ENCODE measurements around the gene KIAA0319L. TPM values are rescaled to one million over a fixed set of nuclear protein-coding genes. Genes with fewer than 3 reads are reported as not detected.

KIAA0319L gene
- total RNA-seq, 1 donor from 2014 or later: 60.5 TPM

DNA sequence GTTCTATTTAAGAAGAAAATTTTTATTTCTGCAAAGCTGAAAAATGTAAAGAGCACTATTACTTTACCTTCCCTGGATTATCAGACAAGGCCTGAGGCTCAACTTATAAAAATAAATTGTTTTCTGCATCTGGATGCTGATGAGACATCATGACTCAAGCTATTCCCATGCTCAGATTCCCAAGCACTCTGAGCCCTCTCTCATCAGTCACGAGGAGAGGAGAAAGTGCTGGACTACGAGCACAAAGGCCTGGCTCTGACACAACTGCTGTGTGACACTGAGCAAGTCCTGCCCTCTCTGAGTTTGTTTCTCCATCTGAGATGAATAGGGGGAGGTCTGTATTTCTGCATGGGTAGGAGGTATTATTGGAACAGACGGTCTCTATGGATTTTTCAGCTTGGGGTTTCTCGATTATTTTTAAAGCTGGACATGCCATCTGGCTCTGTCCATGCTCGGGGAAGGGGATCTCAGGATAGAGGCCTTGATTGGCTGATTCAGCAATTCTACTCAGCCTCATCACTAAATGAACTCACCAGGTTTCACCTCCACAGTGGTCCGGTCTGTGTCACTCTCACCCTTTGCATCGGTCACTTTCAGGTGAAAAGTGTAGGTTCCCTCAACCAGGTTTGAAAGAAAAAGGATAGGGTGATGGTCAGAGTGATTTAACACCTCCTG is 107.7 kb downstream of the KIAA0319L start:
- TF ChIP-seq, protein P1, sequence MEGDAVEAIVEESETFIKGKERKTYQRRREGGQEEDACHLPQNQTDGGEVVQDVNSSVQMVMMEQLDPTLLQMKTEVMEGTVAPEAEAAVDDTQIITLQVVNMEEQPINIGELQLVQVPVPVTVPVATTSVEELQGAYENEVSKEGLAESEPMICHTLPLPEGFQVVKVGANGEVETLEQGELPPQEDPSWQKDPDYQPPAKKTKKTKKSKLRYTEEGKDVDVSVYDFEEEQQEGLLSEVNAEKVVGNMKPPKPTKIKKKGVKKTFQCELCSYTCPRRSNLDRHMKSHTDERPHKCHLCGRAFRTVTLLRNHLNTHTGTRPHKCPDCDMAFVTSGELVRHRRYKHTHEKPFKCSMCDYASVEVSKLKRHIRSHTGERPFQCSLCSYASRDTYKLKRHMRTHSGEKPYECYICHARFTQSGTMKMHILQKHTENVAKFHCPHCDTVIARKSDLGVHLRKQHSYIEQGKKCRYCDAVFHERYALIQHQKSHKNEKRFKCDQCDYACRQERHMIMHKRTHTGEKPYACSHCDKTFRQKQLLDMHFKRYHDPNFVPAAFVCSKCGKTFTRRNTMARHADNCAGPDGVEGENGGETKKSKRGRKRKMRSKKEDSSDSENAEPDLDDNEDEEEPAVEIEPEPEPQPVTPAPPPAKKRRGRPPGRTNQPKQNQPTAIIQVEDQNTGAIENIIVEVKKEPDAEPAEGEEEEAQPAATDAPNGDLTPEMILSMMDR (IDR thresholded peaks at IDR 0.05; ENCODE audit: insufficient read depth, low read length, poor library complexity, severe bottlenecking): no peak
- peaks cover 3% of the 10 kb centered on the region for H3K36me3 ChIP-seq (ENCODE audit: control insufficient read depth, insufficient read depth, low read length)
- no peaks in the 10 kb centered on the region for H3K27me3 ChIP-seq (ENCODE audit: control insufficient read depth, insufficient read depth, low read length)
- peak; percentile 42 for DNase-seq (ENCODE audit: low read depth)
- no peak overlapping the region for H3K4me3 ChIP-seq (ENCODE audit: low read depth, low read length)

DNA sequence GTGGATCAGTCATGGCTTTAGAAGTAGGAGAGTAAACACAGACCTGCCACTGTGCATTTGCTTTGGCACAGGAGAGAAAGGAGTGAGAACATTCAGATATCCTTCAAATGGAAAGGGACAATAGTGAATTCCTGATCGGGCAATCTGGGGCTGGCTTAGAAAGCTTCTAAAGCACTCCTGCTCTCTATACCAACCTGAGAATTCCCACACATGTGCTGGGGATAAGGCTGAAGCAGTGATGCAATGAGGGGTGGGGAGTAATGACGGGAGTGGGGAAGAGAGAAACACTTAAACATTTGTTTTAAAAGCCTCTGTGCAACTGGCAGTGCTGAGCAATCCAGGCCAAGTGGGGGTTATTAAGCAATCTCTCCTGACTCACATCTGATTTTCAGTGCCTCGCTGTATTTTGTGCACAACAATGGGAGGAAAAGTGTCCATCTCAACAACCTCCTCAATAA is 108.8 kb downstream of the KIAA0319L start:
- Histone ChIP-seq H3K27me3 (ENCODE audit: control insufficient read depth, insufficient read depth, low read length) (no peaks in the 10 kb centered on the region), H3K36me3 (ENCODE audit: control insufficient read depth, insufficient read depth, low read length) (peaks cover 3% of the 10 kb centered on the region), H3K4me3 (ENCODE audit: low read depth, low read length) (no peak overlapping the region)
- TF ChIP-seq, protein P1 (IDR thresholded peaks at IDR 0.05; ENCODE audit: insufficient read depth, low read length, poor library complexity, severe bottlenecking): no peak
- DNase-seq (ENCODE audit: low read depth): peak; percentile 51

DNA sequence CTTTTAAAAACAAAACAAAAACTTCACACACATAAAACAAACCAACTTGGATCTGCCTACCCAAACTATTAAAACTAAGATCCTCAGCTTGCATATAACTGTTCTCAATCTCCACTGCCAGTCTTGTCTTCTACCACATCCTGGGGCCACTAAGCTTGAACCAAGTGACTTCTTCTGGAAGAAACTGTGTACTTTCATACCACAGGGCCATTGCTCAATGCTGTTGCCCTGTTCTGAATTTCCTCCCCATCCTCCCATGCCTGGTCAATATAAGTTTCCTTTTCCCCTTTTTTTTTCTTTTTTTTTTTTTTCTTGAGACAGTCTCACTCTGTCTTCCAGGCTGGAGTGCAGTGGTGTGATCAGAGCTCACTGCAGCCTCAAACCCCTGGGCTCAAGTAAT is 109.9 kb downstream of the KIAA0319L start:
- TF ChIP-seq, protein P1 (IDR thresholded peaks at IDR 0.05; ENCODE audit: insufficient read depth, low read length, poor library complexity, severe bottlenecking): no peak
- H3K27me3 ChIP-seq (ENCODE audit: control insufficient read depth, insufficient read depth, low read length): no peaks in the 10 kb centered on the region
- H3K36me3 ChIP-seq (ENCODE audit: control insufficient read depth, insufficient read depth, low read length): peaks cover 3% of the 10 kb centered on the region
- no peak for DNase-seq (ENCODE audit: low read depth)
- H3K4me3 ChIP-seq (ENCODE audit: low read depth, low read length): no peak overlapping the region

DNA sequence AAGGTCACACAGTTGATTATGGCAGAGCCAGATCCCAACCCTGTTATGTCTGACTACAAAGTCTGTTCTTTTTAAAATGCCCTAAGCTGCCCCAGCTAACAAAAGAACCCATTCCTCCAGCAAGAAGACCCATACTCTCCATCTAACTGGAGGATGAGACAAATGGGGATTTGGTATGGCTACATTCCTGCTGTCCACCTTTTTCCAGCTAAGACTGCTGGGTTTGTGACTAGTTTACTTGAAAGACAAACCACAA is 112.8 kb downstream of the KIAA0319L start:
- H3K36me3 ChIP-seq (ENCODE audit: control insufficient read depth, insufficient read depth, low read length): no peaks in the 10 kb centered on the region
- TF ChIP-seq, protein P1 (IDR thresholded peaks at IDR 0.05; ENCODE audit: insufficient read depth, low read length, poor library complexity, severe bottlenecking): no peak

DNA sequence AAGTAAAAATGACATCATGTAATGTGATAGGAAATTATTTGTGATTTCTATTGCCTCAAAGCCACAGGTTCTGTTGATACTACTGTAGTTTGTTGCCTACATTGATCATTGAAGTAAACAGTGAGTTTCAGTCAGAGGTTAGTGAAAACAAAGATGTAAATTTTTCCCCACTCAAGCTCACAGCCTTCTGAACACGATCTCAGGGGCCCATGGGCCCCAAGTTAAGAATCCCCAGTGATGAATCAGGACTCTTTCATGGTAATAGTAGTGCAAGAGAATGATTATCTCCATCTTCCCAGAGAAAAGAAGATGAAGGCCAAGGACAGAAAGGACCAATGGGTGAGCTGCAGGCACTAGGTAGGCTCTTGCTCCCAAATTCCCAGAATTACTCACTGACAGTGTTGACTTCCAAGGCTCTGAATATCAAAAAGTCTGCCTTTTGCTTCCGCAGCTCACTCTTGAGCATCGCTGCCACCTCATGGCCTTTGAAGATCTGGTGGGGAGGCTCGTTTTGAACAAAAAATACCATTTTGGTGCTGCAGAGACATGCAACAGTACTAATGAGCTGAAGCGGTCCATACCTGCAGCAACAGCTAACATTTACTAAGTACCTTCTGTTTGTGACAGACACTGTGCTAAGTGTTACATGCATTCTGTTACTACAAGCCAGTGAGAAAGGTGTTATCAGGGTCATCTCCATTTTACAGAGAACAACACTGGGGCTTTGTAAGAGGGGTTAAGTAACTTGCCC is 113.3 kb downstream of the KIAA0319L start:
- Histone ChIP-seq H3K4me3 (ENCODE audit: low read depth, low read length) (no peak overlapping the region), H3K27me3 (ENCODE audit: control insufficient read depth, insufficient read depth, low read length) (no peaks in the 10 kb centered on the region), H3K36me3 (ENCODE audit: control insufficient read depth, insufficient read depth, low read length) (no peaks in the 10 kb centered on the region)
- DNase-seq (ENCODE audit: low read depth): no peak
- TF ChIP-seq, protein P1 (IDR thresholded peaks at IDR 0.05; ENCODE audit: insufficient read depth, low read length, poor library complexity, severe bottlenecking): no peak

More for the DNA sequence above, 112.8 kb downstream of the KIAA0319L start:
- DNase-seq (ENCODE audit: low read depth): no peak
- Histone ChIP-seq H3K27me3 (ENCODE audit: control insufficient read depth, insufficient read depth, low read length) (no peaks in the 10 kb centered on the region), H3K4me3 (ENCODE audit: low read depth, low read length) (no peak overlapping the region)
